KOPT-K1 (cell line): ENCODE data around the gene MRPL24.
"Not testable (repeated sequence)": the region's sequence is repeated elsewhere in the genome, so short reads cannot be mapped to it uniquely, and the experiment has no call there.

Source experiments
- H3K27ac ChIP-seq: fragments of 200-600 bp; sonication (generic); 2 replicates; pipeline ENCODE4 v1.5.1; 2016; ENCODE audit warnings: antibody characterized with exemption, mild to moderate bottlenecking, low read depth, low read length; ENCODE audit not compliant: poor library complexity, severe bottlenecking
- H3K36me3 ChIP-seq: fragments of 200-600 bp; sonication (generic); 2 replicates; pipeline ENCODE4 v1.5.1; 2017; ENCODE audit warnings: antibody characterized with exemption, mild to moderate bottlenecking, low read length, moderate library complexity; ENCODE audit not compliant: insufficient read depth
- H3K9me3 ChIP-seq: fragments of 200-600 bp; sonication (generic); 2 replicates; pipeline ENCODE4 v1.5.1; 2017; ENCODE audit warnings: antibody characterized with exemption, low read length, mild to moderate bottlenecking; ENCODE audit not compliant: insufficient read depth, poor library complexity, severe bottlenecking

MRPL24 gene

GRCh38 chr1:156767101-156767878 lies 26.4 kb upstream of the MRPL24 start, which contains the start of gene PRCC:
Gene PRCC, plus strand, starts transcription at chr1:156767535. Its CDS starts 237 bp downstream, at chr1:156767772.
- H3K27ac ChIP-seq = peak within 1 kb of the TSS; percentile 86
- no peaks in the 10 kb centered on the region for H3K9me3 ChIP-seq
- H3K36me3 ChIP-seq = peaks cover 25% of the 10 kb centered on the region

- Histone ChIP-seq H3K27ac (peak overlapping the region; percentile 86), H3K36me3 (peaks cover 18% of the 10 kb centered on the region), H3K9me3 (no peaks in the 10 kb centered on the region)
Observed at GRCh38 chr1:156766298-156767100, 25.6 kb upstream of the MRPL24 start.

GRCh38 chr1:156765666-156766065 lies 24.8 kb upstream of the MRPL24 start:
- H3K9me3 ChIP-seq = no peaks in the 10 kb centered on the region
- no peak overlapping the region for H3K27ac ChIP-seq
- peaks cover 10% of the 10 kb centered on the region for H3K36me3 ChIP-seq

- H3K9me3 ChIP-seq, H3K36me3 ChIP-seq, H3K27ac ChIP-seq: not testable (repeated sequence)
Observed at GRCh38 chr1:156765136-156765535, 24.2 kb upstream of the MRPL24 start.

- no peak overlapping the region for H3K27ac ChIP-seq
- H3K36me3 ChIP-seq = no peaks in the 10 kb centered on the region
- H3K9me3 ChIP-seq = no peaks in the 10 kb centered on the region
Observed at GRCh38 chr1:156760796-156761104, 19.9 kb upstream of the MRPL24 start.

DNA sequence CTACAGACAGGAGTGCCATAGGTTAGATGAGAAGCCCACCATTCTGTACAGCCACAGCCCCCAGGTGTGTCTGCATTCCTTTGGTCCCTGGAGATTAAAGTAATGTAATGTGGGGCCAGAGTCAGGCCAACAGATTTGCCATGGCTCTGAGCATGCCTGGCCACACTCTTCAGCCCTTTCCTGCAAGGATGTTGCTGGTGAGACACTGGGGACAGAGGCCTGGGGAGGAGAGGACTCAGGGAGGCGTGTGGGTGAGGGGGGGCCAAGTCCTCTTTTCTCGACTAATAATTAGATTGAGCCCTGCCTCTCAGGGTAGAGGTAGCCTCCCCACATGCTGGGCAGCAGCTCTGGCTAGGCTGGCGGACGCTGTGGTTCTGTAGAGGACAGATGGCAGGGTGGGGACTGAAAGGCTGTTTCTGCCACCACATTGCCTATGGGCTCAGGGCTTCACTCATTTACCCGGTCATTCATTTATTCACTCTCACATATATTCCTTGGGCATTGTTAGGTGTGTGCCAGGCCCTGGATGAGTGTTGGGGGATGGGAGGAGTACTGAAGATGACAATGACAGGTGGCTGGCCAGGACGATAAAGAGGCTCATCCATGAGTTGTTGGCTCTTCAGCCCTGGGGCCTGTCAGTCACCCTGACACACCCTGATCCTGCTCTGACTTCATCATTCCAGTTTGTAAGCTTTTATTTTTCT lies 19.4 kb upstream of the MRPL24 start:
- H3K9me3 ChIP-seq = no peaks in the 10 kb centered on the region
- no peaks in the 10 kb centered on the region for H3K36me3 ChIP-seq
- no peak overlapping the region for H3K27ac ChIP-seq

GRCh38 chr1:156757572-156758253 lies 16.8 kb upstream of the MRPL24 start:
- not testable (repeated sequence) for H3K9me3 ChIP-seq, H3K36me3 ChIP-seq, H3K27ac ChIP-seq

DNA sequence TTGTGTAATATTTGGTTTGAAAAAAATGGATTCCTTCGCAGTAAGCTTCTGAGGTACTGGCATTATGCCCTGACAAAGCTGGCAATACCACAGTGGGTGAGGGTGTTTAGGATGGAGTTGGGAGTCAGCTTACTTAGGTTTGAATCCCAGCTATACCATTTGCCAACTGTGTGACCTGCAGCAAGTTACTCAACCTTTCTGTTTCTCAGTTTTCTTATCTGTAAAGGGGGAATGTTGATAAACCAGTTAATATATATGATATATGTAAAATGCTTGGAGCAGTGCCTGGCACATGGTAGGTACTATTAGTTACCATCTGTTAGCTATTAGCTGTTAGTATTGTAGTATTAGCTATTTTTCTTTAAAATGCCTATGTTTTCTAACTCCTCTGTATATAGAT lies 15.5 kb upstream of the MRPL24 start:
- no peak overlapping the region for H3K27ac ChIP-seq
- no peaks in the 10 kb centered on the region for H3K9me3 ChIP-seq
- H3K36me3 ChIP-seq = no peaks in the 10 kb centered on the region

- Histone ChIP-seq H3K27ac (no peak overlapping the region), H3K9me3 (no peaks in the 10 kb centered on the region), H3K36me3 (no peaks in the 10 kb centered on the region)
Observed at GRCh38 chr1:156755527-156755950, 14.7 kb upstream of the MRPL24 start.

- H3K27ac ChIP-seq = no peak overlapping the region
- H3K9me3 ChIP-seq = no peaks in the 10 kb centered on the region
- no peaks in the 10 kb centered on the region; the same call in 1 of the 2 replicates for H3K36me3 ChIP-seq
Observed at GRCh38 chr1:156754219-156754618, 13.3 kb upstream of the MRPL24 start.

- H3K9me3 ChIP-seq = no peaks in the 10 kb centered on the region
Observed at GRCh38 chr1:156752843-156753482, 12.1 kb upstream of the MRPL24 start.

DNA sequence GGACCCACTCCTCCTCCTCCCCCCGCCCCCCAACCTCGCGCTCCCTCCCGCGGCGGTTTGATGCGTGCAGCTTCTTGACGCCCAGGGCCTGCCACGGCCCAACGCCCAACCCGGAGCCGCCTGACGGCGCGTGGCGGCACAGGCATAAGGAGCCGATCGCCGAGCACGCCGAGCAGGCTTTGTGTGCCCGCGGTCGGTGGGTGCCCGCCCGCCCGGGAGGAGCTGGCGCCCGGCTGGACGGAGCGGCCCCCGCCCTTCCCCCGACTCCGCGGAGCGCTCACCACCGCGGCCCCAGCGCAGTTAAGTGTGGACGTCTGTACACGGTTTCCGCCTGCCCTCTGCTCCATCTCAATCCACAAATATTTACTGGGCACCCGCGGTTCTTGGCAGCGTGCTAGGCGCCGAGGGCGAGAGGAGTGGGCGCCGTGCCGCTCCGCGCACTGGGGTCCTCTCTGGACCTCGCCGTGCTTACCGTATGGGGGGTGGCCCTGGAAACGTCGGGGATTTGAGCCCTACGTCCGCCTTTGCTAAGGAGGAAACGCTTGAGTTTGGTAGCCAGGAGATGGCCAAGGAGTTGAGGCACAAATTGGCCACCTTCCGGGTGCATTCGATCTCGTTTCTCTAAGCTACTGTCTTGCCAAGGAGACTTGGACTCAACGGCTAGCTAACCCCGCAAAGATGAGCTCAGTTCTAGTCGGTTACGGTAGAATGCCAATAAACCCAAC lies 11.0 kb upstream of the MRPL24 start:
- Histone ChIP-seq H3K27ac (peak overlapping the region; percentile 98), H3K9me3 (no peaks in the 10 kb centered on the region), H3K36me3 (no peaks in the 10 kb centered on the region; the same call in 1 of the 2 replicates)

More at GRCh38 chr1:156752843-156753482, 12.1 kb upstream of the MRPL24 start:
- Histone ChIP-seq H3K36me3 (no peaks in the 10 kb centered on the region; the same call in 1 of the 2 replicates), H3K27ac (peak overlapping the region; percentile 98)

- Histone ChIP-seq H3K9me3 (no peaks in the 10 kb centered on the region), H3K27ac (peak within 1 kb of the TSS; percentile 98), H3K36me3 (no peaks in the 10 kb centered on the region; the same call in 1 of the 2 replicates)
Observed at GRCh38 chr1:156751451-156751756, 10.5 kb upstream of the MRPL24 start, which contains the start of gene HDGF. Gene HDGF, minus strand, starts transcription at chr1:156751675. Its CDS starts 246 bp downstream, at chr1:156751429.
